Neural cell (in vitro differentiated cells): Measurements from ENCODE around the gene SPACA9. TPM values are rescaled to one million over a fixed set of nuclear protein-coding genes. Genes with fewer than 3 reads are reported as not detected.

ENCODE experiments used
- H2AFZ ChIP-seq: fragments of 200-600, 300-800 bp; sonication (generic), shearing (Covaris generic); 2 replicates; pipeline ENCODE4 v1.6.0; 2014; ENCODE audit warnings: low read depth, mild to moderate bottlenecking, antibody characterized with exemption, low read length, moderate library complexity
- H3F3A ChIP-seq: fragments of 200-600 bp; shearing (Covaris generic); 2 replicates; pipeline ENCODE4 v1.6.1; 2016; ENCODE audit warnings: mild to moderate bottlenecking, moderate library complexity, mixed read lengths, antibody characterized with exemption, low read length; ENCODE audit not compliant: insufficient read depth, poor library complexity, severe bottlenecking
- H3K27ac ChIP-seq: fragments of 200-600, 300-800 bp; sonication (generic), shearing (Covaris generic); 2 replicates; pipeline ENCODE4 v1.5.1; 2014; ENCODE audit warnings: mild to moderate bottlenecking, low read length, moderate library complexity
- H3K27me3 ChIP-seq: fragments of 300-800, 200-600 bp; sonication (generic), shearing (Covaris generic); 2 replicates; pipeline ENCODE4 v1.6.0; 2014; ENCODE audit warnings: mild to moderate bottlenecking, low read depth, low read length, moderate library complexity; ENCODE audit not compliant: insufficient read depth
- H3K36me3 ChIP-seq: fragments of 300-800, 200-600 bp; sonication (generic), shearing (Covaris generic); 2 replicates; pipeline ENCODE4 v1.5.1; 2014; ENCODE audit warnings: mild to moderate bottlenecking, antibody characterized with exemption, low read length, moderate library complexity; ENCODE audit not compliant: insufficient read depth
- H3K4me2 ChIP-seq: fragments of 300-800, 200-600 bp; sonication (generic), shearing (Covaris generic); 2 replicates; pipeline ENCODE4 v1.6.0; 2014; ENCODE audit warnings: mild to moderate bottlenecking, low read length
- H3K4me3 ChIP-seq: fragments of 300-800, 200-600 bp; sonication (generic), shearing (Covaris generic); 2 replicates; pipeline ENCODE4 v1.5.1; 2014; ENCODE audit warnings: mild to moderate bottlenecking, low read length, moderate library complexity
- H3K79me2 ChIP-seq: fragments of 200-600 bp; shearing (Covaris generic); replicated peaks from 2 replicates; pipeline ENCODE4 v1.6.0; 2014; ENCODE audit warnings: mild to moderate bottlenecking, low read length, moderate library complexity; ENCODE audit not compliant: insufficient read depth
- H3K9ac ChIP-seq: fragments of 300-800, 200-600 bp; sonication (generic), shearing (Covaris generic); 2 replicates; pipeline ENCODE4 v1.6.1; 2016; ENCODE audit warnings: mild to moderate bottlenecking, low read length, mixed read lengths
- H3K9me2 ChIP-seq: fragments of 200-600 bp; shearing (Covaris generic); 2 replicates; pipeline ENCODE4 v1.6.1; 2016; ENCODE audit warnings: mild to moderate bottlenecking, low read length, mixed read lengths; ENCODE audit not compliant: insufficient read depth
- H3K9me3 ChIP-seq: fragments of 200-600, 300-800 bp; sonication (generic), shearing (Covaris generic); 2 replicates; pipeline ENCODE4 v1.6.1; 2016; ENCODE audit warnings: mild to moderate bottlenecking, mixed run types, low read length, moderate library complexity, mixed read lengths
- H4K20me1 ChIP-seq: fragments of 200-600 bp; shearing (Covaris generic); 2 replicates; pipeline ENCODE4 v1.6.1; 2016; ENCODE audit warnings: mild to moderate bottlenecking, mixed run types; ENCODE audit not compliant: insufficient read depth
- EP300 ChIP-seq: fragments of 450-650 bp; conservative IDR thresholded peaks from 2 replicates; pipeline ENCODE4 v1.6.1; 2014; ENCODE audit warnings: antibody characterized with exemption, mild to moderate bottlenecking, moderate library complexity; ENCODE audit not compliant: poor library complexity, severe bottlenecking
- EZH2 ChIP-seq: fragments of 200-600, 300-800 bp; shearing (Covaris generic), sonication (generic); IDR thresholded peaks from 2 replicates; pipeline ENCODE4 v1.6.1; 2014; ENCODE audit warnings: antibody characterized with exemption, low read length, borderline replicate concordance, mild to moderate bottlenecking; ENCODE audit not compliant: insufficient read depth, poor library complexity, severe bottlenecking
- MXI1 ChIP-seq: fragments of 450-650 bp; conservative IDR thresholded peaks from 2 replicates; pipeline ENCODE4 v1.6.1; 2014; ENCODE audit warnings: antibody characterized with exemption, mild to moderate bottlenecking; ENCODE audit not compliant: poor library complexity, severe bottlenecking
- POLR2AphosphoS5 ChIP-seq: IDR thresholded peaks from 2 replicates; pipeline ENCODE4 v1.6.1; 2012
- RAD21 ChIP-seq: fragments of 450-650 bp; conservative IDR thresholded peaks from 2 replicates; pipeline ENCODE4 v1.6.1; 2014; ENCODE audit warnings: antibody characterized with exemption, mild to moderate bottlenecking, moderate library complexity
- SMC3 ChIP-seq: fragments of 450-650 bp; conservative IDR thresholded peaks from 2 replicates; pipeline ENCODE4 v1.6.1; 2014; ENCODE audit warnings: antibody characterized with exemption, mild to moderate bottlenecking, moderate library complexity; ENCODE audit not compliant: poor library complexity
- TAF1 ChIP-seq: IDR thresholded peaks from 2 replicates; pipeline ENCODE4 v1.6.1; 2012; ENCODE audit warnings: low read depth
- polyA plus RNA-seq: library from polyadenylated mRNA; depleted of rRNA; stranded (reverse); fragments of >200 nt; gene quantifications from 2 replicates; pipeline ENCODE4 v1.2.3, GENCODE V29; 2014
- TF ChIP-seq, protein P1 (sequence below): fragments of 450-650 bp; IDR thresholded peaks from 2 replicates; pipeline ENCODE4 v1.5.1; 2014; ENCODE audit warnings: antibody characterized with exemption, mild to moderate bottlenecking, moderate library complexity; ENCODE audit not compliant: poor library complexity, severe bottlenecking
- TF ChIP-seq, protein P2 (sequence below): IDR thresholded peaks from 2 replicates; pipeline ENCODE4 v1.6.1; 2012; ENCODE audit warnings: borderline replicate concordance

The SPACA9 gene
- polyA plus RNA-seq, 1 donor from 2014 or later: 4.6 TPM

DNA sequence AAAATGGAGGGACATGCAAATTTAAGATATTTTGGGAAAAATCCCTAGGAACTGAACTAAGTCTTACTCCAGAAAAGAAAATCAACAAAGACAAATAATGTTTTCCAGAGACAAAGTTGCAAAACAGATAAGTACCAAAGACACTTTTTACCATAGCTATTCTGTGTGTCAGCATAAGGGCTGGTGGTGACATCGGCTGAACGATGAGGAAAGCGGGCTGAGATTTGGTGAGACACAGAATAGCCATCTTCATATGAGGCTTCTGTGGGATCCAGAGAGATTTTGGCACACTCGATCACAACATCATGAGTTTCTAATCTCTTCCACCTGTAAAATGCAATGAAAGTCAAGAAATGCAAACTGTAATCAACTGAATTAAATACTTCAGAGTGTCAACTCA is 33.4 kb downstream of the SPACA9 start:
- Histone ChIP-seq H3F3A (no peaks in the 10 kb centered on the region), H2AFZ (no peak overlapping the region), H3K9me2 (no peaks in the 10 kb centered on the region), H3K79me2 (no peaks in the 10 kb centered on the region), H3K27me3 (no peaks in the 10 kb centered on the region), H3K9ac (no peak overlapping the region), H4K20me1 (no peaks in the 10 kb centered on the region), H3K9me3 (no peaks in the 10 kb centered on the region), H3K36me3 (peaks cover 9% of the 10 kb centered on the region), H3K4me3 (no peak overlapping the region), H3K4me2 (no peak overlapping the region), H3K27ac (no peak overlapping the region)
- TF ChIP-seq TAF1: no peak
- TF ChIP-seq, protein P1, sequence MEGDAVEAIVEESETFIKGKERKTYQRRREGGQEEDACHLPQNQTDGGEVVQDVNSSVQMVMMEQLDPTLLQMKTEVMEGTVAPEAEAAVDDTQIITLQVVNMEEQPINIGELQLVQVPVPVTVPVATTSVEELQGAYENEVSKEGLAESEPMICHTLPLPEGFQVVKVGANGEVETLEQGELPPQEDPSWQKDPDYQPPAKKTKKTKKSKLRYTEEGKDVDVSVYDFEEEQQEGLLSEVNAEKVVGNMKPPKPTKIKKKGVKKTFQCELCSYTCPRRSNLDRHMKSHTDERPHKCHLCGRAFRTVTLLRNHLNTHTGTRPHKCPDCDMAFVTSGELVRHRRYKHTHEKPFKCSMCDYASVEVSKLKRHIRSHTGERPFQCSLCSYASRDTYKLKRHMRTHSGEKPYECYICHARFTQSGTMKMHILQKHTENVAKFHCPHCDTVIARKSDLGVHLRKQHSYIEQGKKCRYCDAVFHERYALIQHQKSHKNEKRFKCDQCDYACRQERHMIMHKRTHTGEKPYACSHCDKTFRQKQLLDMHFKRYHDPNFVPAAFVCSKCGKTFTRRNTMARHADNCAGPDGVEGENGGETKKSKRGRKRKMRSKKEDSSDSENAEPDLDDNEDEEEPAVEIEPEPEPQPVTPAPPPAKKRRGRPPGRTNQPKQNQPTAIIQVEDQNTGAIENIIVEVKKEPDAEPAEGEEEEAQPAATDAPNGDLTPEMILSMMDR: no peak
- TF ChIP-seq, protein P2, sequence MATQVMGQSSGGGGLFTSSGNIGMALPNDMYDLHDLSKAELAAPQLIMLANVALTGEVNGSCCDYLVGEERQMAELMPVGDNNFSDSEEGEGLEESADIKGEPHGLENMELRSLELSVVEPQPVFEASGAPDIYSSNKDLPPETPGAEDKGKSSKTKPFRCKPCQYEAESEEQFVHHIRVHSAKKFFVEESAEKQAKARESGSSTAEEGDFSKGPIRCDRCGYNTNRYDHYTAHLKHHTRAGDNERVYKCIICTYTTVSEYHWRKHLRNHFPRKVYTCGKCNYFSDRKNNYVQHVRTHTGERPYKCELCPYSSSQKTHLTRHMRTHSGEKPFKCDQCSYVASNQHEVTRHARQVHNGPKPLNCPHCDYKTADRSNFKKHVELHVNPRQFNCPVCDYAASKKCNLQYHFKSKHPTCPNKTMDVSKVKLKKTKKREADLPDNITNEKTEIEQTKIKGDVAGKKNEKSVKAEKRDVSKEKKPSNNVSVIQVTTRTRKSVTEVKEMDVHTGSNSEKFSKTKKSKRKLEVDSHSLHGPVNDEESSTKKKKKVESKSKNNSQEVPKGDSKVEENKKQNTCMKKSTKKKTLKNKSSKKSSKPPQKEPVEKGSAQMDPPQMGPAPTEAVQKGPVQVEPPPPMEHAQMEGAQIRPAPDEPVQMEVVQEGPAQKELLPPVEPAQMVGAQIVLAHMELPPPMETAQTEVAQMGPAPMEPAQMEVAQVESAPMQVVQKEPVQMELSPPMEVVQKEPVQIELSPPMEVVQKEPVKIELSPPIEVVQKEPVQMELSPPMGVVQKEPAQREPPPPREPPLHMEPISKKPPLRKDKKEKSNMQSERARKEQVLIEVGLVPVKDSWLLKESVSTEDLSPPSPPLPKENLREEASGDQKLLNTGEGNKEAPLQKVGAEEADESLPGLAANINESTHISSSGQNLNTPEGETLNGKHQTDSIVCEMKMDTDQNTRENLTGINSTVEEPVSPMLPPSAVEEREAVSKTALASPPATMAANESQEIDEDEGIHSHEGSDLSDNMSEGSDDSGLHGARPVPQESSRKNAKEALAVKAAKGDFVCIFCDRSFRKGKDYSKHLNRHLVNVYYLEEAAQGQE: no peak
- TF ChIP-seq MXI1: no peak
- no peak for TF ChIP-seq SMC3
- TF ChIP-seq RAD21: no peak
- TF ChIP-seq EZH2: no peak
- no peak for TF ChIP-seq POLR2AphosphoS5
- no peak for TF ChIP-seq EP300

DNA sequence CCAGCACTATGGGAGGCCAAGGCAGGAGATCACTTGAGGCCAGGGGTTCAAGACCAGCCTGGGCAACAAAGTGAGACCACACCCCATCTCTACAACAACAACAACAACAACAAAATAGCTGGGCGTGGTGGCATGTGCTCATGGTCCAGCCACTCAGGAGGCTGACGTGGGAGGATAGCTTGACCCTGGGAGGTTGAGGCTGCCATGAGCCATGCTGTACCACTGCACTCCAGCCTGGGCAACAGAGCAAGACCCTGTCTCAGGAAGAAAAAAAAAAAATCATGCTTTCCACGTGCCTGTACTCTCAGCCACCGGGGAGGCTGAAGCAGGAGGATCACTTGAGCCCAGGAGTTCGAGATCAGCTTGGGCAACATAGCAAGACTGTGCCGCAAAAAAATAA is 36.2 kb downstream of the SPACA9 start:
- no peak overlapping the region for H3K9ac ChIP-seq
- H3F3A ChIP-seq: no peaks in the 10 kb centered on the region

More for the DNA sequence above, 36.2 kb downstream of the SPACA9 start:
- H3K9me3 ChIP-seq: no peaks in the 10 kb centered on the region
- no peak for TF ChIP-seq TAF1
- TF ChIP-seq POLR2AphosphoS5: no peak
- TF ChIP-seq, protein P1: no peak
- no peak for TF ChIP-seq EZH2
- no peak for TF ChIP-seq RAD21
- H3K9me2 ChIP-seq: no peaks in the 10 kb centered on the region
- H3K36me3 ChIP-seq: peaks cover 9% of the 10 kb centered on the region
- H3K4me2 ChIP-seq: no peak overlapping the region
- H3K27me3 ChIP-seq: no peaks in the 10 kb centered on the region
- no peak overlapping the region for H3K4me3 ChIP-seq
- no peaks in the 10 kb centered on the region for H3K79me2 ChIP-seq
- H3K27ac ChIP-seq: no peak overlapping the region
- no peaks in the 10 kb centered on the region for H4K20me1 ChIP-seq
- no peak overlapping the region for H2AFZ ChIP-seq
